MM.1S (cell line): Measurements from ENCODE around the gene AGR2.

Source experiments
- DNase-seq: peaks from one replicate; pipeline ENCODE4 v3.0.0-alpha.2; 2015
- H2AFZ ChIP-seq: fragments of 300-600 bp; sonication (generic); 2 replicates; pipeline ENCODE4 v1.6.0; 2016; ENCODE audit warnings: antibody characterized with exemption, low read length
- H3F3A ChIP-seq: fragments of 300-600 bp; sonication (generic); 2 replicates; pipeline ENCODE4 v1.6.1; 2016; ENCODE audit warnings: mild to moderate bottlenecking, antibody characterized with exemption, low read length, moderate library complexity, mixed read lengths; ENCODE audit not compliant: insufficient read depth
- H3K27ac ChIP-seq: fragments of 300-600 bp; sonication (generic); 2 replicates; pipeline ENCODE4 v1.5.1; 2016; ENCODE audit warnings: mild to moderate bottlenecking, low read length
- H3K27me3 ChIP-seq: fragments of 300-600 bp; sonication (generic); replicated peaks from 2 replicates; pipeline ENCODE4 v1.6.0; 2016; ENCODE audit warnings: low read length; ENCODE audit not compliant: insufficient read depth
- H3K36me3 ChIP-seq: fragments of 300-600 bp; sonication (generic); replicated peaks from 2 replicates; pipeline ENCODE4 v1.6.1; 2016; ENCODE audit warnings: mild to moderate bottlenecking, low read length, mixed read lengths; ENCODE audit not compliant: insufficient read depth
- H3K4me1 ChIP-seq: fragments of 300-600 bp; sonication (generic); 2 replicates; pipeline ENCODE4 v1.6.1; 2016; ENCODE audit warnings: low read length, mixed read lengths
- H3K4me2 ChIP-seq: fragments of 300-600 bp; sonication (generic); 2 replicates; pipeline ENCODE4 v1.6.0; 2016; ENCODE audit warnings: low read depth, low read length
- H3K4me3 ChIP-seq: fragments of 300-600 bp; sonication (generic); 2 replicates; pipeline ENCODE4 v1.5.1; 2016; ENCODE audit warnings: low read length, mixed read lengths
- H3K79me2 ChIP-seq: fragments of 300-600 bp; sonication (generic); 2 replicates; pipeline ENCODE4 v1.6.1; 2016; ENCODE audit warnings: mixed run types, low read length, mixed read lengths
- H3K9ac ChIP-seq: fragments of 300-600 bp; sonication (generic); 2 replicates; pipeline ENCODE4 v1.6.1; 2016; ENCODE audit warnings: low read length, mixed read lengths
- H3K9me2 ChIP-seq: fragments of 300-600 bp; sonication (generic); replicated peaks from 2 replicates; pipeline ENCODE4 v1.6.1; 2016; ENCODE audit warnings: mild to moderate bottlenecking, low read length, mixed read lengths; ENCODE audit not compliant: insufficient read depth
- H3K9me3 ChIP-seq: fragments of 300-600 bp; sonication (generic); replicated peaks from 2 replicates; pipeline ENCODE4 v1.6.1; 2016; ENCODE audit warnings: mild to moderate bottlenecking, low read length, mixed read lengths; ENCODE audit not compliant: insufficient read depth
- H4K20me1 ChIP-seq: fragments of 300-600 bp; sonication (generic); 2 replicates; pipeline ENCODE4 v1.6.1; 2016; ENCODE audit warnings: mild to moderate bottlenecking, low read length, moderate library complexity, mixed read lengths; ENCODE audit not compliant: insufficient read depth
- EZH2 ChIP-seq: fragments of 300-600 bp; sonication (generic); optimal IDR thresholded peaks from 2 replicates; pipeline ENCODE3; 2017; ENCODE audit warnings: low read depth, mild to moderate bottlenecking, antibody characterized with exemption, low read length, mixed read lengths
- EZH2phosphoT487 ChIP-seq: fragments of 300-600 bp; sonication (generic); IDR thresholded peaks from 2 replicates; pipeline ENCODE4 v1.6.1; 2018; ENCODE audit warnings: antibody characterized with exemption, low read length
- TF ChIP-seq, protein P1 (sequence below): fragments of 300-600 bp; sonication (generic); IDR thresholded peaks from 2 replicates; pipeline ENCODE4 v1.5.1; 2016; ENCODE audit warnings: antibody characterized with exemption, low read length, mixed read lengths

The AGR2 gene

DNA sequence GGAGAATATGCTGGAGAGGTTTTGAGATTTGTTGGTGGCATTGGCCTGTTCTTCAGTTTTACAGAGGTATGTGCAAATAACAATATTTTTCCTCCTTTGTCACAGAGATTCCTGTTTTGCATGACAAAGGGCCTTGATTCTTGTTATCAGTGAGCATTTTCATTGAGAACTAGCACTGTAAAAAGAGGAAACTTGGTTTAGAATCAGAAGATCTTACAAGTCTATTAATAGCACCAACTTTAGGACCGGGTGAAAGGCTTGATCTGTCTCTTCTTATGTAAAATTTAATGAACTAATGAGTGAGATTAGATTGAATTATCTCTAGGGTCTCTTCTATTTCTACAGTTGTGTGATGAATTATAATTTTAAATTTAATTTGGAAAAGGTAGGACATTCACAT is 25.7 kb downstream of the AGR2 start:
- no peak overlapping the region for H3K4me3 ChIP-seq
- H3K36me3 ChIP-seq: no peaks in the 10 kb centered on the region
- no peak overlapping the region for H2AFZ ChIP-seq
- no peaks in the 10 kb centered on the region for H3K9me2 ChIP-seq
- H3K27ac ChIP-seq: no peak overlapping the region
- no peaks in the 10 kb centered on the region for H3K27me3 ChIP-seq
- DNase-seq: no peak
- TF ChIP-seq, protein P1, sequence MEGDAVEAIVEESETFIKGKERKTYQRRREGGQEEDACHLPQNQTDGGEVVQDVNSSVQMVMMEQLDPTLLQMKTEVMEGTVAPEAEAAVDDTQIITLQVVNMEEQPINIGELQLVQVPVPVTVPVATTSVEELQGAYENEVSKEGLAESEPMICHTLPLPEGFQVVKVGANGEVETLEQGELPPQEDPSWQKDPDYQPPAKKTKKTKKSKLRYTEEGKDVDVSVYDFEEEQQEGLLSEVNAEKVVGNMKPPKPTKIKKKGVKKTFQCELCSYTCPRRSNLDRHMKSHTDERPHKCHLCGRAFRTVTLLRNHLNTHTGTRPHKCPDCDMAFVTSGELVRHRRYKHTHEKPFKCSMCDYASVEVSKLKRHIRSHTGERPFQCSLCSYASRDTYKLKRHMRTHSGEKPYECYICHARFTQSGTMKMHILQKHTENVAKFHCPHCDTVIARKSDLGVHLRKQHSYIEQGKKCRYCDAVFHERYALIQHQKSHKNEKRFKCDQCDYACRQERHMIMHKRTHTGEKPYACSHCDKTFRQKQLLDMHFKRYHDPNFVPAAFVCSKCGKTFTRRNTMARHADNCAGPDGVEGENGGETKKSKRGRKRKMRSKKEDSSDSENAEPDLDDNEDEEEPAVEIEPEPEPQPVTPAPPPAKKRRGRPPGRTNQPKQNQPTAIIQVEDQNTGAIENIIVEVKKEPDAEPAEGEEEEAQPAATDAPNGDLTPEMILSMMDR: no peak
- TF ChIP-seq EZH2 (no peak), EZH2phosphoT487 (no peak)
- H3K9me3 ChIP-seq: no peaks in the 10 kb centered on the region
- no peak overlapping the region for H3K9ac ChIP-seq
- H3K4me2 ChIP-seq: no peak overlapping the region
- no peaks in the 10 kb centered on the region for H3K4me1 ChIP-seq
- no peaks in the 10 kb centered on the region for H4K20me1 ChIP-seq
- H3F3A ChIP-seq: no peaks in the 10 kb centered on the region
- H3K79me2 ChIP-seq: no peaks in the 10 kb centered on the region

DNA sequence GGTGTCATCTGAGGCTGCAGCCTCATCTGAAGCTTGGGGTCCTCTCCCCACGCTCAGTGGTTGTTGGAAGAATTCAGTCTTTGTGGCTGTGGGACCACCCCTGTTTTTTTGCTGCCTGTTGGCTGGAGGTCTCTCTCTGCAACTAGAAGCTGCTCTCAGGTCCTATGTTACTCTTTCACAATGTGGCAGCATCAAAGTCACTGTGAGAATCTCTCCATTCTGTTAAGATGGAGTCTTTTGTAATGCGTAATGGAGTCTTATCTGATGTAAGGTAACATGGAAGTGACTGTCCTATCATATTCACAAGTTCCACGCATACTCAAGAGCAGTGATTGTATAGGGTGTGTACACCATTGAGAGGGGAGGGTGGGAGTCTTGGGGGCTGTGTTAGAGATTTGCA is 26.3 kb downstream of the AGR2 start:
- Histone ChIP-seq H3K4me2 (no peak overlapping the region), H3K27me3 (no peaks in the 10 kb centered on the region), H3F3A (no peaks in the 10 kb centered on the region), H3K4me1 (no peaks in the 10 kb centered on the region), H4K20me1 (no peaks in the 10 kb centered on the region), H3K9ac (no peak overlapping the region), H3K9me3 (no peaks in the 10 kb centered on the region), H2AFZ (no peak overlapping the region), H3K79me2 (no peaks in the 10 kb centered on the region), H3K9me2 (no peaks in the 10 kb centered on the region), H3K4me3 (no peak overlapping the region), H3K27ac (no peak overlapping the region), H3K36me3 (no peaks in the 10 kb centered on the region)
- TF ChIP-seq EZH2 (no peak), EZH2phosphoT487 (no peak)
- no peak for DNase-seq

DNA sequence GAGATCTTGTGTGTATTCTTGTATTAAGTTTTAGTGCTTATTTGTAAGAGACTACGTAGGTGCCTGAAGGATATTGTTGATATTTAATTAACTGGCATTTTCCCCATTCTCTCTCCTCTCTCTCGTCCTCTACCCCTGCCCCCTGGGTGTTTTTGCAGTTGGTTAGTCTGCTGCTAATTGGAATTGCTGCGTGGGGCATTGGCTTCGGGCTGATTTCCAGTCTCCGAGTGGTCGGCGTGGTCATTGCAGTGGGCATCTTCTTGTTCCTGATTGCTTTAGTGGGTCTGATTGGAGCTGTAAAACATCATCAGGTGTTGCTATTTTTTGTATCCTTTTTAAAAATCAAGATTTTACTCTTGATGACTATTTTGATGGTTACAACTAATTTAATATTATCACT is 28.7 kb downstream of the AGR2 start:
- H4K20me1 ChIP-seq: no peaks in the 10 kb centered on the region
- H3K9me2 ChIP-seq: no peaks in the 10 kb centered on the region
- H2AFZ ChIP-seq: no peak overlapping the region
- no peak for DNase-seq
- H3K79me2 ChIP-seq: no peaks in the 10 kb centered on the region
- H3K4me2 ChIP-seq: no peak overlapping the region
- H3K36me3 ChIP-seq: no peaks in the 10 kb centered on the region
- TF ChIP-seq, protein P1: no peak
- TF ChIP-seq EZH2phosphoT487 (no peak), EZH2 (no peak)
- no peak overlapping the region for H3K9ac ChIP-seq
- no peaks in the 10 kb centered on the region for H3F3A ChIP-seq
- H3K9me3 ChIP-seq: no peaks in the 10 kb centered on the region
- H3K4me1 ChIP-seq: no peaks in the 10 kb centered on the region
- no peak overlapping the region for H3K27ac ChIP-seq
- no peak overlapping the region for H3K4me3 ChIP-seq
- H3K27me3 ChIP-seq: no peaks in the 10 kb centered on the region

DNA sequence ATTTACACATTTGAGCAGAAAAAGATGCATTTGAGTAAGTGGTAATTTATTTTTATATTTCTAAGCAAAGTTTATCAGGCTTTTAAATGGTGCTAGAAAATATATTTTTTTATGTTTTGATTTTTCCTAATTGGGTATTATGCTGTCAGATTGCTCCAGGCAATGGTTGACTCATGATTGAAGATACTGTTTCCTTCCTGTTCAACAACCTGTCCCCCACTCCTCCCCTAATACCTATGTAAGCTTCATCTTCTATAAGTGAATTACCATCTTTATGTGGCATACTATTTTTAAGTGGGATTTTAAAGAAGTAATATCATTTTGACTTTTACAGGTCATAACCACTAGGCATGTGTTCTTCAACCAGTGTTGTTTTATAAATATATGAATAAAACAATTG is 29.8 kb downstream of the AGR2 start:
- Histone ChIP-seq H3K9me2 (no peaks in the 10 kb centered on the region), H3K4me3 (no peak overlapping the region), H3K4me2 (no peak overlapping the region), H4K20me1 (no peaks in the 10 kb centered on the region), H3F3A (no peaks in the 10 kb centered on the region), H3K27ac (no peak overlapping the region), H3K9me3 (no peaks in the 10 kb centered on the region), H3K9ac (no peak overlapping the region), H3K36me3 (no peaks in the 10 kb centered on the region), H3K27me3 (no peaks in the 10 kb centered on the region), H3K79me2 (no peaks in the 10 kb centered on the region), H3K4me1 (no peaks in the 10 kb centered on the region), H2AFZ (no peak overlapping the region)
- no peak for TF ChIP-seq EZH2phosphoT487
- TF ChIP-seq, protein P1: no peak
- TF ChIP-seq EZH2: no peak
- no peak for DNase-seq
